Neural progenitor cell (in vitro differentiated cells): ENCODE measurements around the gene LHX4. TPM values are rescaled to one million over a fixed set of nuclear protein-coding genes. Genes with fewer than 3 reads are reported as not detected.

Source experiments
- DNase-seq: peaks from one replicate; pipeline ENCODE4 v3.0.0-alpha.2; 2016; ENCODE audit warnings: low spot score
- H2AFZ ChIP-seq: fragments of 200-600 bp; sonication (generic); replicated peaks from 2 replicates; pipeline ENCODE4 v1.6.1; 2016; ENCODE audit warnings: antibody characterized with exemption
- H3F3A ChIP-seq: fragments of 200-600 bp; sonication (generic); 2 replicates; pipeline ENCODE4 v1.6.1; 2016; ENCODE audit warnings: antibody characterized with exemption, low read depth
- H3K27ac ChIP-seq: fragments of 200-600 bp; sonication (generic); 2 replicates; pipeline ENCODE4 v1.5.1; 2016; ENCODE audit warnings: mild to moderate bottlenecking
- H3K27me3 ChIP-seq: fragments of 200-600 bp; sonication (generic); 2 replicates; pipeline ENCODE4 v1.6.1; 2016; ENCODE audit warnings: mild to moderate bottlenecking, moderate library complexity
- H3K36me3 ChIP-seq: fragments of 200-600 bp; sonication (generic); 2 replicates; pipeline ENCODE4 v1.5.1; 2016
- H3K4me1 ChIP-seq: fragments of 200-600 bp; sonication (generic); 2 replicates; pipeline ENCODE4 v1.6.1; 2016; ENCODE audit warnings: mixed run types
- H3K4me2 ChIP-seq: fragments of 200-600 bp; sonication (generic); 2 replicates; pipeline ENCODE4 v1.6.1; 2016
- H3K4me3 ChIP-seq: fragments of 200-600 bp; sonication (generic); 2 replicates; pipeline ENCODE4 v1.5.1; 2016
- H3K79me2 ChIP-seq: fragments of 200-600 bp; sonication (generic); 2 replicates; pipeline ENCODE4 v1.6.1; 2016; ENCODE audit warnings: low read depth
- H3K9ac ChIP-seq: fragments of 200-600 bp; sonication (generic); 2 replicates; pipeline ENCODE4 v1.6.1; 2016
- H3K9me3 ChIP-seq: fragments of 200-600 bp; sonication (generic); 2 replicates; pipeline ENCODE4 v1.5.1; 2016; ENCODE audit warnings: low read depth
- H4K20me1 ChIP-seq: fragments of 200-600 bp; sonication (generic); 2 replicates; pipeline ENCODE4 v1.6.1; 2016; ENCODE audit warnings: low read depth
- H3K27ac Mint-ChIP-seq: 3 replicates; pipeline ENCODE4 v1.8.0; 2021; ENCODE audit warnings: mixed read lengths
- H3K27me3 Mint-ChIP-seq: 2 replicates; pipeline ENCODE4 v1.8.0; 2022; ENCODE audit warnings: low read depth, mild to moderate bottlenecking, inconsistent platforms, moderate library complexity, mixed read lengths; ENCODE audit not compliant: insufficient read depth
- H3K36me3 Mint-ChIP-seq: 3 replicates; pipeline ENCODE4 v1.8.0; 2021; ENCODE audit warnings: mixed read lengths
- H3K4me1 Mint-ChIP-seq: 3 replicates; pipeline ENCODE4 v1.8.0; 2021; ENCODE audit warnings: mixed read lengths
- H3K4me3 Mint-ChIP-seq: 3 replicates; pipeline ENCODE4 v1.8.0; 2021; ENCODE audit warnings: mild to moderate bottlenecking, moderate library complexity, mixed read lengths
- H3K9me3 Mint-ChIP-seq: 3 replicates; pipeline ENCODE4 v1.8.0; 2020; ENCODE audit warnings: mixed read lengths
- EZH2 ChIP-seq: fragments of 200-600 bp; sonication (generic); IDR thresholded peaks from 2 replicates; pipeline ENCODE4 v1.6.1; 2017; ENCODE audit warnings: antibody characterized with exemption, mild to moderate bottlenecking, moderate library complexity
- EZH2phosphoT487 ChIP-seq: fragments of 200-600 bp; sonication (generic); IDR thresholded peaks from 2 replicates; pipeline ENCODE4 v1.6.1; 2017; ENCODE audit warnings: antibody characterized with exemption
- total RNA-seq: library from RNA; depleted of rRNA; stranded (reverse); fragments of >200 nt; gene quantifications from 2 replicates; pipeline ENCODE4 v1.2.3, GENCODE V29; 2015; ENCODE audit warnings: low replicate concordance
- TF ChIP-seq, protein P1 (sequence below): fragments of 200-600 bp; sonication (generic); IDR thresholded peaks from 2 replicates; pipeline ENCODE4 v1.5.1; 2017; ENCODE audit warnings: antibody characterized with exemption, mild to moderate bottlenecking

The LHX4 gene
- total RNA-seq, 1 donor from 2014 or later = not detected

DNA sequence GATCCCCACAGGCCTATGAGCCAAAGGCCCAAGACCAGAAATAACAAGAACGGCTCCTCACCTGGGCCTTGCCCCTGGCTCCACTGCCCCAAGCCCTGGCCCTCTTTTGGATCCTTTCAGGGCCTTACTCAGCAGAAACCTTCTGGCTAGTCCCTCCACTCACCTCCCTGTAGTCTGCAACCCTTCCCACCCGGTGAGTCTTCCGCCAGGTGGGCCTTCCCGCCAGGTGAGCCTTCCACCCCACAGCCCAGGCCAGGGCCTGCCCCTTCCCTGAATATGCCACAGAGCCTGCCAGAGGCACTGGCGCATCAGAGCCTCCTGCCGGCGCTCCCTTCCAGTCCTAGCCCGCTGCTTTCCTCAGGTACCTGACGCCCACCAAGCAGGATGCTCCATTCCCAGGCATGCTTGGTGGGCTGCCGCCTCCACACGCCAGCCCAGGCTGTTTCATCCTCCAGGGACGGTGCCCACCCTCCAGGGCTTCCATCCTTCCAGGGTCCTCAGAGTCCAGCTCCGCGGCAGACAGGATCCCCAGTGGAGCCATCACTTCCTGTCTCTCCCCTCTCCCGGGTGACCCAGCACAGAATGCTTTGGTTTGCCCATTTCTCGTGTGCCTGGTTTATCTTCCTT lies 20.9 kb downstream of the LHX4 start:
- no peaks in the 10 kb centered on the region for H3K27me3 ChIP-seq
- no peak for DNase-seq
- no peaks in the 10 kb centered on the region for H4K20me1 ChIP-seq
- no peak overlapping the region for H3K4me2 ChIP-seq
- H3K4me1 ChIP-seq = peaks cover 8% of the 10 kb centered on the region
- H3F3A ChIP-seq = no peaks in the 10 kb centered on the region
- TF ChIP-seq EZH2phosphoT487 (no peak), EZH2 (no peak)
- TF ChIP-seq, protein P1, sequence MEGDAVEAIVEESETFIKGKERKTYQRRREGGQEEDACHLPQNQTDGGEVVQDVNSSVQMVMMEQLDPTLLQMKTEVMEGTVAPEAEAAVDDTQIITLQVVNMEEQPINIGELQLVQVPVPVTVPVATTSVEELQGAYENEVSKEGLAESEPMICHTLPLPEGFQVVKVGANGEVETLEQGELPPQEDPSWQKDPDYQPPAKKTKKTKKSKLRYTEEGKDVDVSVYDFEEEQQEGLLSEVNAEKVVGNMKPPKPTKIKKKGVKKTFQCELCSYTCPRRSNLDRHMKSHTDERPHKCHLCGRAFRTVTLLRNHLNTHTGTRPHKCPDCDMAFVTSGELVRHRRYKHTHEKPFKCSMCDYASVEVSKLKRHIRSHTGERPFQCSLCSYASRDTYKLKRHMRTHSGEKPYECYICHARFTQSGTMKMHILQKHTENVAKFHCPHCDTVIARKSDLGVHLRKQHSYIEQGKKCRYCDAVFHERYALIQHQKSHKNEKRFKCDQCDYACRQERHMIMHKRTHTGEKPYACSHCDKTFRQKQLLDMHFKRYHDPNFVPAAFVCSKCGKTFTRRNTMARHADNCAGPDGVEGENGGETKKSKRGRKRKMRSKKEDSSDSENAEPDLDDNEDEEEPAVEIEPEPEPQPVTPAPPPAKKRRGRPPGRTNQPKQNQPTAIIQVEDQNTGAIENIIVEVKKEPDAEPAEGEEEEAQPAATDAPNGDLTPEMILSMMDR = no peak
- no peak overlapping the region for H3K4me3 ChIP-seq
- Mint-ChIP-seq H3K9me3 (no peaks in the 10 kb centered on the region), H3K4me3 (no peak overlapping the region), H3K27me3 (peaks cover 5% of the 10 kb centered on the region), H3K27ac (peak overlapping the region; percentile 36), H3K36me3 (no peaks in the 10 kb centered on the region), H3K4me1 (peaks cover 21% of the 10 kb centered on the region)
- no peak overlapping the region for H3K27ac ChIP-seq
- H3K9ac ChIP-seq = no peak overlapping the region
- H3K36me3 ChIP-seq = no peaks in the 10 kb centered on the region
- no peaks in the 10 kb centered on the region for H3K79me2 ChIP-seq
- H2AFZ ChIP-seq = no peak overlapping the region
- no peaks in the 10 kb centered on the region for H3K9me3 ChIP-seq

DNA sequence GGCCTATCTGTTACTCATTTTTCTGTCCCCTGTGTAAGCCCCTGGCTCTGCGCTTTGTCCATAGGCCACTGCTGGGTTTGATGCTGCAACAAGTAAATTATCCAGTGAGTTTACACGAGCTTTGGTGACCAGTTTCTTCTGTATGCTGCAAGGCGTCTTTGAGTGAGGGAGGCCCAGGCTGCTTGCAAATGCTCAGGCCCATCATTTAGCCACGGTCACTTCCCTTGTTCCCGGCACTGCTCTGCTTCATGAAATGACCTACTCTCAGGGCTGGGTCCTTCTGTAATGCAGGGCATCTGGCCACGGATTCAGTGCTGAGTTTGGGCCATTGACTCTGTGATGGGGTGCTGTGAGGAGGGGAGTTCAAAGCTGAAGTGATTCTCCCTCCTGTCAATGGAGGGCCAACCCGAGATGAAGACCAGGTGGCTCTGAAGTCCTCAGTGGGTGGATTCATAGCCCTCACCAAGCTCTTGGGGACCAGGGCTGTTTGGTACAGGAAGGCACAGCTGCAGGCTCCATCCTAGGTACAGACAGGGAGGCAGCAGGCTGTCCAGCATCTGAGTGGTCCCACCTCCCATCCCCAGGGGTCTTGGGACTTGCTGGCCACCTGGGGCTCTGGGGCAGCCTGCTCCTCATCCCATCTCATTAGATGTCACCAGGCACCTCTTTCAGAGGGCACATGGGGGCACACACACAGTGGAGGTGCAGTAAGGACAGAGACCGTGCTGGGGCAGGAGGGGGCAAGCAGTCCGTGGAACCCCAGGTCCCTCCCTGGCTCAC lies 21.7 kb downstream of the LHX4 start:
- Histone ChIP-seq H3K36me3 (no peaks in the 10 kb centered on the region), H3K4me2 (no peak overlapping the region), H4K20me1 (no peaks in the 10 kb centered on the region), H2AFZ (no peak overlapping the region), H3K4me1 (peaks cover 8% of the 10 kb centered on the region), H3K9me3 (no peaks in the 10 kb centered on the region), H3F3A (no peaks in the 10 kb centered on the region), H3K27ac (no peak overlapping the region), H3K9ac (no peak overlapping the region), H3K27me3 (no peaks in the 10 kb centered on the region), H3K79me2 (no peaks in the 10 kb centered on the region), H3K4me3 (no peak overlapping the region)
- Mint-ChIP-seq H3K4me1 (peaks cover 27% of the 10 kb centered on the region), H3K27me3 (peaks cover 8% of the 10 kb centered on the region), H3K27ac (peak overlapping the region; percentile 36), H3K9me3 (no peaks in the 10 kb centered on the region), H3K36me3 (no peaks in the 10 kb centered on the region), H3K4me3 (no peak overlapping the region)
- no peak for DNase-seq
- no peak for TF ChIP-seq EZH2phosphoT487
- TF ChIP-seq, protein P1 = no peak
- no peak for TF ChIP-seq EZH2

DNA sequence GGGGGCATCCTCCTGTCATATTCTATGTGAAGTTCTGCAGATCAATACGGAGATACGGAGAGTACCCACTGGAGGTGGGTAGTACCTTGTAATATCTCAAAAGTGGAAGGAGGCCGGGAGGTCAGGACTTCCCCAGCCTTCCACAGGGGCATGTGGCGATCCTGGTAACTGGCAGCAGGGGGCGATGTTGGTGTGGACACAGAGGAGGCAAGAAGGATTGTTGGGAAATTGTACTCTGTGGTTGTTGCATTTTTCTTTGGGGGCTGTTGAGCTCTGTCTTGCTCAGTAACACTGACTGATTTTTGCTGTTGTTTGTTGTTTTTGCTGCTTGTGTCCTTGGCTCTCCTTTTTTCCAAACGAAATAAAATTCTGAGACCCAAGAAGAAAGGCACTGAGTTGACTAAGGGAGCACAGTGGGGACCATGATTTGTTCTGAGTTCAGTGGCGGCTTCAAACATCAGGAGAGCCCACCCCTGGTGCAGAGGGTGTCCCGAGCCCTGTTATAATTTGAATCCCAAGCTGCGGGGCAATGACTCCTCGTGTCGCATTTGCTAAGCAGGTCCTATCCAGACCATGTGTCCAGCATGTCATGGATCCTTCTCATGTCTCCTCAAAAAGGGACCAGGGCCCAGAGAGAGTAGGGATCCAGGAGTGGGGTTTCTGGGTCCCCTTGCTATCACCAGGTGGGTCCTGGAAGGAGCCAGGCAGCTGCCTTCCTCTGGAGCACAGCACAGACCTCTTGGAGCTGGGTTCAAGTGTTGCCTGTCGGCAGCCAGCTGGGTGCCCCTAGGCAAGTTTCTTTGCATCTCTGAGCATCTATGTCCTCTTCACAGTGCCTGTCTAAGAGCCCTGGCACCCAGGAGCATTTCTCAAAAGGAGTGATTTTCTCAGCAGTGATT lies 22.8 kb downstream of the LHX4 start:
- Histone ChIP-seq H3F3A (no peaks in the 10 kb centered on the region), H3K9ac (no peak overlapping the region), H3K4me3 (no peak overlapping the region), H2AFZ (peak overlapping the region; percentile 7), H3K4me1 (peaks cover 8% of the 10 kb centered on the region), H3K27ac (no peak overlapping the region), H4K20me1 (no peaks in the 10 kb centered on the region), H3K27me3 (no peaks in the 10 kb centered on the region), H3K4me2 (no peak overlapping the region), H3K36me3 (no peaks in the 10 kb centered on the region), H3K79me2 (no peaks in the 10 kb centered on the region), H3K9me3 (no peaks in the 10 kb centered on the region)
- DNase-seq = peak; percentile 82
- Mint-ChIP-seq H3K36me3 (no peaks in the 10 kb centered on the region), H3K27ac (no peak overlapping the region), H3K27me3 (peaks cover 8% of the 10 kb centered on the region), H3K9me3 (no peaks in the 10 kb centered on the region), H3K4me3 (no peak overlapping the region), H3K4me1 (peaks cover 30% of the 10 kb centered on the region)
- no peak for TF ChIP-seq EZH2phosphoT487
- TF ChIP-seq, protein P1 = peak; percentile 94
